NT2/D1 (cell line): ENCODE data around the gene FAM107B.

ENCODE experiments used
- SUZ12 ChIP-seq: IDR thresholded peaks from 2 replicates; pipeline ENCODE4 v1.6.1; 2011; ENCODE audit not compliant: insufficient read length, insufficient read depth; ENCODE audit errors: extremely low read depth
- YY1 ChIP-seq: IDR thresholded peaks from 2 replicates; pipeline ENCODE4 v1.6.1; 2011; ENCODE audit not compliant: insufficient read length, insufficient read depth
- ZNF274 ChIP-seq: IDR thresholded peaks from 2 replicates; pipeline ENCODE4 v1.6.1; 2011; ENCODE audit warnings: mild to moderate bottlenecking, low read depth, low read length

- TF ChIP-seq ZNF274 (no peak), YY1 (no peak), SUZ12 (no peak)
Measured at GRCh38 chr10:14584661-14585060, 190.0 kb downstream of the FAM107B start.
